ENCODE measurements around the gene PPID.

The PPID gene

DNA sequence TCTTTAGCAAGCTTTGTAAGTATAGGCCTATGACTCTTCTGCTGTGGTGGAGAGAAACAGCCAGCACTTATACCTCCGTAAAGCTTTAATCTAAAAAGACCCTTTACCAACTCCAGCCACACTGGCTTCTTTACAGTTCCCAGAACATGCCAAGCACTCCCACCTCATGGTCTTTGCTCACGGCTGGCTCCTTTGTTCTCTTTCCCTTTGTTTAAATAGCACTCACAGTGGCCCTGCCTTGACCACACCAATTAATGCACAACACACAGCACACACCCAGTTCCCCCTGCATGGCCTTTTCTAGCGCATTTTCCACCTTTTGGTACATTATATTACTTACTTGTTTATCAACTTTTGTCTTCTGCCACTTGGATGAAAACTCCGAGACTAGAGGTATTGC lies 18.9 kb downstream of the PPID start:
- H3K4me1 ChIP-seq = no peaks in the 10 kb centered on the region
- no peaks in the 10 kb centered on the region for H3K9me3 ChIP-seq
- no peak overlapping the region for H3K4me3 ChIP-seq (ENCODE audit: low read depth, low read length)
- DNase-seq = no peak
- H3K27me3 ChIP-seq = no peaks in the 10 kb centered on the region
- TF ChIP-seq, protein P1, sequence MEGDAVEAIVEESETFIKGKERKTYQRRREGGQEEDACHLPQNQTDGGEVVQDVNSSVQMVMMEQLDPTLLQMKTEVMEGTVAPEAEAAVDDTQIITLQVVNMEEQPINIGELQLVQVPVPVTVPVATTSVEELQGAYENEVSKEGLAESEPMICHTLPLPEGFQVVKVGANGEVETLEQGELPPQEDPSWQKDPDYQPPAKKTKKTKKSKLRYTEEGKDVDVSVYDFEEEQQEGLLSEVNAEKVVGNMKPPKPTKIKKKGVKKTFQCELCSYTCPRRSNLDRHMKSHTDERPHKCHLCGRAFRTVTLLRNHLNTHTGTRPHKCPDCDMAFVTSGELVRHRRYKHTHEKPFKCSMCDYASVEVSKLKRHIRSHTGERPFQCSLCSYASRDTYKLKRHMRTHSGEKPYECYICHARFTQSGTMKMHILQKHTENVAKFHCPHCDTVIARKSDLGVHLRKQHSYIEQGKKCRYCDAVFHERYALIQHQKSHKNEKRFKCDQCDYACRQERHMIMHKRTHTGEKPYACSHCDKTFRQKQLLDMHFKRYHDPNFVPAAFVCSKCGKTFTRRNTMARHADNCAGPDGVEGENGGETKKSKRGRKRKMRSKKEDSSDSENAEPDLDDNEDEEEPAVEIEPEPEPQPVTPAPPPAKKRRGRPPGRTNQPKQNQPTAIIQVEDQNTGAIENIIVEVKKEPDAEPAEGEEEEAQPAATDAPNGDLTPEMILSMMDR (IDR thresholded peaks at IDR 0.05; ENCODE audit: low read depth, low read length) = no peak
- peaks cover 27% of the 10 kb centered on the region for H3K36me3 ChIP-seq

DNA sequence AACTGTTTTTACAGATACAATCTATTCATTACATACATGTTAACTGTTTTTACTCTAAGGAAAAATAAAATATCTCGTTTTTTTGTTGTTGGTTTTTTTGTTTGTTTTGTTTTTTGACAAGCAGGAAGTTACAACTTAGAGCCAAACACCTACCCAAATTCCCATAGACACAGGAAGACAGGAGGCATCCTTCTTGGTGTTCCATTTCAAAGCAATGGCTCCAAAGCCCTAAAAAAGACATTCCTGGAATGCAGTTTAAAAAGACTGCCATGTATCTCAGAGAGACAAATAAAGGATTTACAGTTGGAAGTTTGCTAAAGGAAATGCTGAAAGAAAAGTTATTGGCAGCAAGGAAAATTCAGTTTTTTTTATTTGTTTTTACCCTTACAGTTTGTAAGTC lies 34.4 kb downstream of the PPID start:
- H3K9me3 ChIP-seq = no peaks in the 10 kb centered on the region
- no peak for DNase-seq
- H3K4me1 ChIP-seq = no peaks in the 10 kb centered on the region
- TF ChIP-seq, protein P1 (IDR thresholded peaks at IDR 0.05; ENCODE audit: low read depth, low read length) = no peak
- 0 out of 2 replicates have a peak, but pooled peaks cover 2% of the 10 kb centered on the region for H3K36me3 ChIP-seq
- H3K4me3 ChIP-seq (ENCODE audit: low read depth, low read length) = no peak overlapping the region
- H3K27me3 ChIP-seq = no peaks in the 10 kb centered on the region

DNA sequence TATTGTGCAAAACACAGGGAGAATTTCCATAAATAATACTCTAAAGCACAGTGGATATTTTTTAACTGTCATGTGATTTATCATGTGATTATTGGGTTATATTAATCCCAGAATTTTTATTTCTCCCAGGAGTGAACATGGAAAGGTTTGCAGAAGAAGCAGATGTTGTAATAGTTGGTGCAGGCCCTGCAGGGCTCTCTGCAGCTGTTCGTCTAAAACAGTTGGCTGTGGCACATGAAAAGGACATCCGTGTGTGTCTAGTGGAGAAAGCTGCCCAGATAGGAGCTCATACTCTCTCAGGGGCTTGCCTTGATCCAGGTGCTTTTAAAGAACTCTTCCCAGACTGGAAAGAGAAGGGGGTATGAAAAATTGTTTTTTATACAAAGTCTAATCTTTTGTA lies 41.1 kb downstream of the PPID start:
- no peak overlapping the region for H3K4me3 ChIP-seq (ENCODE audit: low read depth, low read length)
- TF ChIP-seq, protein P1 (IDR thresholded peaks at IDR 0.05; ENCODE audit: low read depth, low read length) = no peak
- DNase-seq = no peak
- H3K27me3 ChIP-seq = no peaks in the 10 kb centered on the region
- peaks cover 2% of the 10 kb centered on the region; the same call in 1 of the 2 replicates for H3K36me3 ChIP-seq
- H3K4me1 ChIP-seq = no peaks in the 10 kb centered on the region
- no peaks in the 10 kb centered on the region for H3K9me3 ChIP-seq

DNA sequence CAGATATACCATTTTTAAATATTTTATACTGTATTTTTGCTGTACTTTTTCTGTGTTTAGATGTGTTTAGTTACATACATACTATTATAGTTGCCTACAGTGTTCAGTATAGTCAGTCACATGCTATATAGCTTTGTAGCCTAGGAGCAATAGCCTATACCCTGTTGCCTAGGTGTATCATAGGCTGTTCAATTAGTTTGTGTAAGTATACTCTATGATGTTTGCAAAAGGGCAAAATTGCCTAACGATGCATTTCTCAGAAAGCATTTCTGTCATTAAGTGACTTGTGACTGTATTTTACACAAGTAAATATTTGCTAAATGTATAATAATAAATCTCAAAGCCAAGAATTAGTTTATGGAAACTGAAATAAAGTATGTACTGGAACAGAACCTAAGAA lies 41.6 kb downstream of the PPID start:
- TF ChIP-seq, protein P1 (IDR thresholded peaks at IDR 0.05; ENCODE audit: low read depth, low read length) = no peak
- H3K36me3 ChIP-seq = peaks cover 2% of the 10 kb centered on the region; the same call in 1 of the 2 replicates
- H3K4me3 ChIP-seq (ENCODE audit: low read depth, low read length) = no peak overlapping the region
- no peaks in the 10 kb centered on the region for H3K9me3 ChIP-seq
- no peaks in the 10 kb centered on the region for H3K27me3 ChIP-seq
- no peak for DNase-seq
- H3K4me1 ChIP-seq = no peaks in the 10 kb centered on the region

DNA sequence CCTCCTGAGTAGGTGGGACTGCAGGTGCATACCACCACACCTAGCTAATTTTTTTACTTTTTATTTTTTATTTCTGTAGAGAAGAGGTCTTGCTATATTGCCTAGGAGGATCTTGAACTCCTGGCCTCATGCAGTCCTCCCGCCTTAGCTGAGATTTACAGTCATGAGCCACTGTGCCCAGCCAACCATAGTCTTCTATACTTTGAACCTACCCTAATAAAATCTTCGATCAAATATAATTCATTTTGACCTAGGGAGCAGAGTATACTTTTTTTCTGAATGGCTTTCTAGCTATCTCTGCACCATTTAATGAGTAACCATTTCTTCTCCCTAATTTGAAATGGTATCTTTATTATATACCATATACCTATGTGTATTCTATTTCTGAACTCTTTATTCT lies 44.4 kb downstream of the PPID start:
- Histone ChIP-seq H3K27me3 (no peaks in the 10 kb centered on the region), H3K9me3 (no peaks in the 10 kb centered on the region), H3K4me1 (no peaks in the 10 kb centered on the region), H3K36me3 (no peaks in the 10 kb centered on the region; the same call in 1 of the 2 replicates), H3K4me3 (ENCODE audit: low read depth, low read length) (no peak overlapping the region)
- DNase-seq = no peak
- TF ChIP-seq, protein P1 (IDR thresholded peaks at IDR 0.05; ENCODE audit: low read depth, low read length) = no peak

DNA sequence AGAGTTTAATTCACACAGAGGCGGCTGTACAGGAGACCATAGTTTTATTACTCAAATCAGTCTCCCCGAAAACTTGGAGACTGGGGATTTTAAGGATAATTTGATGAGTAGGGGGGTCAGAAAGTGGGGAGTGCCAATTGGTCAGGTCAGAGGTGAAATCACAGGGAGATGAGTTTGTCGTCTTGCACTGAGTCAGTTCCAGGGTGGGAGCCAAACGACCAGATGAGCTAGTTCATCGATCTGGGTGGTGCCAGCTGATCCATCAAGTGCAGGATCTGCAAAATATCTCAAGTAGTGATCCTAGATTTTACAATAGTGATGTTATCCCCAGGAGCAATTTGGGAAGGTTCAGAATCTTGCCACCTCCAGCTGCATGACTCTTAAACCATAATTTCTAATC lies 47.1 kb downstream of the PPID start:
- DNase-seq = no peak
- H3K9me3 ChIP-seq = no peaks in the 10 kb centered on the region
- TF ChIP-seq, protein P1 (IDR thresholded peaks at IDR 0.05; ENCODE audit: low read depth, low read length) = no peak
- H3K4me3 ChIP-seq (ENCODE audit: low read depth, low read length) = no peak overlapping the region
- no peaks in the 10 kb centered on the region for H3K27me3 ChIP-seq
- H3K36me3 ChIP-seq = no peaks in the 10 kb centered on the region
- H3K4me1 ChIP-seq = peaks cover 2% of the 10 kb centered on the region; the same call in 1 of the 2 replicates

Data from BE2C (cell line).